Measurements from ENCODE around the gene ABI3BP. TPM values are rescaled to one million over a fixed set of nuclear protein-coding genes. Genes with fewer than 3 reads are reported as not detected.

Gene ABI3BP
- total RNA-seq, 4 donors from 2014 or later: 51.2 to 172 (median 116) TPM

DNA sequence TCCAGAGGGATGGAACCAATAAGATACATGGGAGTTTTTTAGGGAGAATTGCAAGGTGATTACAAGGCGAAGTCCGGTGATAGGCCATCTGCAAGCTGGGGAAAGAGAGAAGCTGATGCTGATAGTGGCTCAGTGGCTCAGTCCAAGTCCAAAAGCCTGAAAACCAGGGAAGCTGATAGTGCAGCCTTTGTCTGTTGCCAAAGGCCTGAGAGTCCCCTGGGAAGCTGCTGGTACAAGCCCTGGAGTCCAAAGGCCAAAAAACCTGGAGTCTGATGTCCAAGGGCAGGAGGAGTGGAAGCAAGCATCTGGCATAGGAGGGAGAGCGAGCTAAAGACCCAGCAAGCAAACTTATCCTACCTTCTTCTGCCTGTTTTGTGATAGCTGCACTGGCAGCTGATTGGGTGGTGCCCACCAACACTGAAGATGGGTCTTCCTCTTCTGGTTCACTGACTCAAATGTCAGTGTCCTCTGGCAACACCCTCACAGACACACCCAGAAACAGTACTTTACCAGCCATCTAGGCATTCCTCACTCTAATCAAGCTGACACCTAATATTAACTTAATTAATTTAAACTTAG is 267.2 kb downstream of the ABI3BP start:
- TF ChIP-seq, protein P1, sequence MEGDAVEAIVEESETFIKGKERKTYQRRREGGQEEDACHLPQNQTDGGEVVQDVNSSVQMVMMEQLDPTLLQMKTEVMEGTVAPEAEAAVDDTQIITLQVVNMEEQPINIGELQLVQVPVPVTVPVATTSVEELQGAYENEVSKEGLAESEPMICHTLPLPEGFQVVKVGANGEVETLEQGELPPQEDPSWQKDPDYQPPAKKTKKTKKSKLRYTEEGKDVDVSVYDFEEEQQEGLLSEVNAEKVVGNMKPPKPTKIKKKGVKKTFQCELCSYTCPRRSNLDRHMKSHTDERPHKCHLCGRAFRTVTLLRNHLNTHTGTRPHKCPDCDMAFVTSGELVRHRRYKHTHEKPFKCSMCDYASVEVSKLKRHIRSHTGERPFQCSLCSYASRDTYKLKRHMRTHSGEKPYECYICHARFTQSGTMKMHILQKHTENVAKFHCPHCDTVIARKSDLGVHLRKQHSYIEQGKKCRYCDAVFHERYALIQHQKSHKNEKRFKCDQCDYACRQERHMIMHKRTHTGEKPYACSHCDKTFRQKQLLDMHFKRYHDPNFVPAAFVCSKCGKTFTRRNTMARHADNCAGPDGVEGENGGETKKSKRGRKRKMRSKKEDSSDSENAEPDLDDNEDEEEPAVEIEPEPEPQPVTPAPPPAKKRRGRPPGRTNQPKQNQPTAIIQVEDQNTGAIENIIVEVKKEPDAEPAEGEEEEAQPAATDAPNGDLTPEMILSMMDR (IDR thresholded peaks at IDR 0.05; ENCODE audit: low read depth): no peak

DNA sequence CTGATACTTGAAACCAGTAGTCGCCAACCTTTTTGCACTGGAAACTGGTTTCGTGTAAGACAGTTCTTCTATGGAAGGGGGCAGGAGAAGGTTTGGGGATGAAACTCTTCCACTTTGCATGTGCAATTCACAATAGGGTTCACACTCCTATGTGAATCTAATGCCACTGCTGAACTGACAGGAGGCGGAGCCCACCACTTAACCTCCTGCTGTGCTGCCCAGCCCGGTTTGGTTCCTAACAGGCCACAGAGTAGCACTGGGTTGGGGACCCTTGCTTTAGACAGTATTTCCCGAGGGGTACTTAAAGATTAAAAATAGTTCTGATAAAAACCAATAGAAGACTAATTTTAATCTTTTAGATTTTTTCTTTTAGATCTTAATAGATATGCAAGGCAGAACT is 272.8 kb downstream of the ABI3BP start:
- TF ChIP-seq, protein P1 (IDR thresholded peaks at IDR 0.05; ENCODE audit: low read depth): no peak

DNA sequence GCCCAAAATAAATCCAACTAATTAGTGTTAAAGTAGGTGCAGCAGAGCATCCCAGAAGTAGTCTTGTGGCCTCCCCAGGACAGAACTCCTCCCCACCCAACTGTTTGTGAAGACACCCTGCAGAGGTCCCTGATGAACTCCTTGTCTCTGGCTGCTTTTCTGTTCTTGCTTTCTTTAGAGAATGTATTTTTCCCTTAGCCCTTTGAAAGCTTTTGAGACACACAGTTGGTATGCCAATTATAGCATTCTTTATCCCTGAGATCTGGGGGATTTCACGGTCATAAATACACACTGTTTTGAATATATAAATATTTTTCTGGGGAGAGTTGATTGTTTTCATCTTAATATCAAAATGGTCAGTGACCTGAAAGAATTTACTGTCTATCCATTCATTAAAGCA is 274.1 kb downstream of the ABI3BP start:
- TF ChIP-seq, protein P1 (IDR thresholded peaks at IDR 0.05; ENCODE audit: low read depth): no peak

DNA sequence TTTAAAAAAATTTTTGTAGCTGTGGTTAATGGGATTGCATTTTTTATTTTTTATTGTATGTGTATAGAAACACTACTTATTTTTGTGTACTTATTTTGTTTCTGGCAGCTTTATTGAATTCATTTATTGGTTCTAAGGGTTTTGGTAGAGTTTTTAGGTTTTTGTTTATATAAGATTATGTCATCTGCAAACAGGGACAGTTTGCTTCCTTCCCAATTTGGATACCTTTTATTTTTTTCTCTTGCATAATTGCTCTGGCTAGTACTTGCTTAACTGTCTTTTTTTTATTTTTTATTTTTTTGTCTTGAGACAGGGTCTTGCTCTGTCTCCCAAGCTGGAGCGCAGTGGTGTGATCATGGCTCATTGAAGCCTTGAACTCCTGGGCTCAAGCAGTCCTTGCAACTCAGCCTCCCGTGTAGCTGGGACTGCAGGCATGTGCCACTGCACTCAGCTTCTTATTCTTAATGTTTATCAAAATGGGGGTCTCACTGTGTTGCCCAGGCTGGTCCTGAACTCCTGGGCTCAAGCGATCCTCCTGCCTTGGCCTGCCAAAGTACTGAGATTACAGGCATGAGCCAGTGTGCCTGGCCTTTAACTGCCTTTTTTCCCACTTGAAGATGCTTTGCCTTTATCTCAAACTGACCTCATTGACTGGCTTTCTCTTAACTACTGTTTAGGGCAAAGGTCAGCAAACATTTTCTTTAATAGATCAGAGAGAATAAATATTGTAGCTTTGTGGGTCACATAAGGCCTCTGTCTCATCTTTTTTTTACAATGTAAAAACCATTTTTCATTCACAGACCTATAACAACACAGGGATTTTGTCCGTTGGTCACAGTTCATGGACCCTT is 275.4 kb downstream of the ABI3BP start:
- TF ChIP-seq, protein P1 (IDR thresholded peaks at IDR 0.05; ENCODE audit: low read depth): no peak

DNA sequence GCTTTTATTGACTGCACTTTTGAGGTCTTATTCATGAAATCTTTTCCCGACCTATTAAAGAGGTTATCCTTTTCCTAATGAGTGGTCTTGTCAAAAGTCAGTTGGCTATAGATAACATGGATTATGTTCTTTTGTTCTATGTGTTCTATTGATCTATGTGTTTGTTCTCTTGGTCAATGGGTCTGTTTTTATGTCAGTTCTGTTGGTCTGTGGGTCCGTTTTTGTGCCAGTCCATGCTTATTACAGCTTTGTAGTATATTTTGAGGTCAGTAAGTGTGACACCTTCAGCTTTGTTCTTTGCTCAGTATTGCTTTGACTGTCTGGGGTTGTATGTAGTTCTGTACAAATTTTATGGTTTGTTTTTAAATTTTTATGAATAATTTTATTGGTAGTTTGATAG is 276.2 kb downstream of the ABI3BP start:
- TF ChIP-seq, protein P1 (IDR thresholded peaks at IDR 0.05; ENCODE audit: low read depth): no peak

DNA sequence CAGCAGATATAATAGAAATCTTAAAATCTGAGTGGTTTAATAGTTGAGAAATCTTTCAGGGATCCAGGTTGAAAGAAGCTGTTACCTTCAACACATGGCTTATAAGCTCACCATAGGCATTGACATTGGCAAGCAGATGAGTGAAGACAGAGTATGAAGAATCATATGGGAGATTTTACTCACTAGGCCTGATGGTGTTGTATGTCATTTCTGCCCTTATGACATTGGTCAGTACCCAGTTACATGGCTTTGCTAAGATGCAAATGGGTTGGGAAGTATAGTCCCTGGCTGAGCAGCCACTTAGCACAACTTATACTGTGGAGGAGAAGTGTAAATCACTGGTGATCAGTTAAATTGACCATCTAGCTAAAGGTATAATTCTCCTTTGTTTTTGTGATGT is 278.0 kb downstream of the ABI3BP start:
- TF ChIP-seq, protein P1 (IDR thresholded peaks at IDR 0.05; ENCODE audit: low read depth): no peak

DNA sequence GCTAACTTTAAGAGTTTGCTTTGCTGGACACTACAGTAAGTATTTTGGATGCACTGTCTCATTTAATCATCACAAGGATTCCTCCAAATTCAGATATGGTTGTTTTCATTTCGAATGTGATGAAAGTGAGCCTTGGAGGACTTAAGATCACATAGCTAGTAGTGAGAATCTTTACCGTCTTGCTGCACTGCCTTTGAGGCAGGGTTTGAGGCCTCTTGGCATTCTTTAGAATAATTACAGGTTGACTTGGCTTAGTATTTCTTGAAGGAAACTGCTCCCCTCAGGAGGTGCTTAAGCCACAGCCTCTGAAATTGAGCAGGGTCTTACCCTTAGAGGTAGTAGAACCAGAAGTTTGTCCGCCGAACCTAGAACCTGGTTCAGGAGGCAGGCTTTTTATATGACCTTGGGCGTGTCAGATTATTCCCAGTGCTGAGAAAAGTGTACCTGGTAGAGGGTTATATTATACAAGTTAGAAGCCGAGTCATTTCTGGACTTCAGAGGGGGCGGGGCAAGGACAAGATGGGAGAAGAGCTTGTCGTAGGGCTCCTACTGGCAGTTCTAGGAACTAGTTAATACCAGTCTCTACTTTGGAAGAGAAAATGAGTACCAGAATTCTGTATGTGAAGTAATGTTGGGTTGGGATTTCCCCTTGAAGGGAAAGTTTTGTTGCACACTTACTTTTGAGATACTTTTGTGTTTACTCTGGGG is 282.8 kb downstream of the ABI3BP start:
- TF ChIP-seq, protein P1 (IDR thresholded peaks at IDR 0.05; ENCODE audit: low read depth): no peak

All from subcutaneous adipose tissue (tissue), 4 donors.